A549 (cell line): ENCODE results near the gene ITGA7. TPM values are rescaled to one million over a fixed set of nuclear protein-coding genes. Genes with fewer than 3 reads are reported as not detected.

Experiments used
- ATAC-seq, 2 experiments: fragments of 200-7000 bp in 1 of 2; fragments of >200 bp in 1 of 2; cut with Nextera tagmentation in 1 of 2; cut with Tn5 transposase in 1 of 2; 3 replicates each; pipeline versions ENCODE4 v1.8.0 to v1.9.1; 2018 to 2020; ENCODE audit warnings: mild to moderate bottlenecking in 1 of 2, moderate library complexity in 1 of 2
- CTCF ChIA-PET: fragments of 300-600 bp; sonication (Branson Sonifier 250); formaldehyde crosslinking; extraction: SDS; loops from one replicate; lab custom pipeline; 2021; ENCODE audit warnings: antibody characterized with exemption, inconsistent platforms; lab: Yijun Ruan, JAX
- POLR2A ChIA-PET: fragments of 350-600 bp; formaldehyde crosslinking; extraction: SDS; loops from one replicate; lab custom pipeline; 2021; ENCODE audit warnings: antibody characterized with exemption, inconsistent platforms; lab: Yijun Ruan, JAX
- DNase-seq, 2 experiments: peaks; one replicate each; pipeline versions ENCODE4 v3.0.0 to v3.0.0-alpha.2; 2011 to 2016; ENCODE audit warnings: low read depth in 1 of 2, low spot score in 1 of 2
- FAIRE-seq: peaks from 2 replicates; lab custom pipeline; 2011; peaks lifted over from hg19 to GRCh38; lab: Jason Lieb, UNC
- H3K27ac ChIP-seq, 2 experiments: fragments of >200 bp; sonication (Bioruptor Twin); formaldehyde crosslinking; 3 replicates each; pipeline ENCODE4 v1.5.1; 2016 to 2017
- H3K4me1 ChIP-seq: fragments of >200 bp; sonication (Bioruptor Twin); formaldehyde crosslinking; 3 replicates; pipeline ENCODE4 v1.6.1; 2016
- H3K4me2 ChIP-seq: fragments of >200 bp; sonication (Bioruptor Twin); formaldehyde crosslinking; 3 replicates; pipeline ENCODE4 v1.6.1; 2016
- H3K4me3 ChIP-seq: fragments of >200 bp; sonication (Bioruptor Twin); formaldehyde crosslinking; 3 replicates; pipeline ENCODE4 v1.5.1; 2016
- H3K9me3 ChIP-seq: fragments of >200 bp; sonication (Bioruptor Twin); formaldehyde crosslinking; 3 replicates; pipeline ENCODE4 v1.6.1; 2016
- CHD2 ChIP-seq: fragments of 150-350 bp; IDR thresholded peaks from 2 replicates; pipeline ENCODE4 v1.6.1; 2014; ENCODE audit warnings: low read length; ENCODE audit not compliant: partially characterized antibody
- EHF ChIP-seq: fragments of 250-450 bp; sonication (Bioruptor Pico); IDR thresholded peaks from 2 replicates; pipeline ENCODE4 v1.5.0; 2020; ENCODE audit warnings: mild to moderate bottlenecking
- FOSB ChIP-seq: fragments of 250-450 bp; sonication (Bioruptor Pico); IDR thresholded peaks from 2 replicates; pipeline ENCODE4 v1.5.0; 2020; ENCODE audit warnings: mild to moderate bottlenecking, moderate library complexity
- HES2 ChIP-seq: fragments of >200 bp; sonication (Bioruptor Twin); formaldehyde crosslinking; IDR thresholded peaks from 2 replicates; pipeline ENCODE4 v1.6.1; 2016
- HMGXB4 ChIP-seq: fragments of 250-450 bp; sonication (Bioruptor Pico); IDR thresholded peaks from 2 replicates; pipeline ENCODE4 v1.5.0; 2021; ENCODE audit warnings: mild to moderate bottlenecking, moderate library complexity, borderline replicate concordance
- HOXA7 ChIP-seq: fragments of 250-450 bp; sonication (Bioruptor Pico); IDR thresholded peaks from 2 replicates; pipeline ENCODE4 v1.5.0; 2020; ENCODE audit warnings: mild to moderate bottlenecking, moderate library complexity
- JUNB ChIP-seq: fragments of >200 bp; sonication (Bioruptor Twin); formaldehyde crosslinking; IDR thresholded peaks from 2 replicates; pipeline ENCODE4 v1.6.1; 2016
- KDM1A ChIP-seq: fragments of 200-600 bp; sonication (generic); IDR thresholded peaks from 2 replicates; pipeline ENCODE4 v1.6.1; 2016; ENCODE audit warnings: low read depth, mild to moderate bottlenecking
- MAX ChIP-seq: IDR thresholded peaks from 2 replicates; pipeline ENCODE4 v1.6.1; 2012
- NFE2L2 ChIP-seq: fragments of 150-350 bp; conservative IDR thresholded peaks from 2 replicates; pipeline ENCODE4 v1.6.1; 2014; ENCODE audit warnings: low read length
- NPAS2 ChIP-seq: fragments of 250-450 bp; sonication (Bioruptor Pico); IDR thresholded peaks from 2 replicates; pipeline ENCODE4 v1.8.0; 2022; ENCODE audit warnings: mild to moderate bottlenecking, moderate library complexity, borderline replicate concordance
- NR3C1 ChIP-seq: fragments of >200 bp; sonication (Bioruptor Twin); formaldehyde crosslinking; IDR thresholded peaks from 3 replicates; pipeline ENCODE4 v1.6.1; 2017
- POLR2A ChIP-seq: IDR thresholded peaks from 2 replicates; pipeline ENCODE4 v1.6.1; 2012; ENCODE audit warnings: mild to moderate bottlenecking, low read length
- RAD21 ChIP-seq, 2 experiments: fragments of >200 bp in 1 of 2; sonication (Bioruptor Twin) in 1 of 2; formaldehyde crosslinking in 1 of 2; IDR thresholded peaks in 1 of 2; conservative IDR thresholded peaks in 1 of 2; 2 replicates in 1 of 2; 3 replicates in 1 of 2; pipeline ENCODE4 v1.6.1; 2012 to 2018; ENCODE audit warnings: inconsistent platforms in 1 of 2
- RCOR1 ChIP-seq: fragments of 150-350 bp; IDR thresholded peaks from 2 replicates; pipeline ENCODE4 v1.6.1; 2014; ENCODE audit warnings: antibody characterized with exemption, low read length, low read depth
- REST ChIP-seq: fragments of 200-600 bp; sonication (generic); IDR thresholded peaks from 2 replicates; pipeline ENCODE4 v1.6.1; 2016; ENCODE audit warnings: antibody characterized with exemption, mild to moderate bottlenecking, moderate library complexity
- RNF2 ChIP-seq: fragments of 200-600 bp; sonication (generic); IDR thresholded peaks from 2 replicates; pipeline ENCODE4 v1.6.1; 2016; ENCODE audit warnings: low read depth, mild to moderate bottlenecking, antibody characterized with exemption, moderate library complexity, borderline replicate concordance
- SMC3 ChIP-seq: fragments of >200 bp; sonication (Bioruptor Twin); formaldehyde crosslinking; IDR thresholded peaks from 3 replicates; pipeline ENCODE4 v1.6.1; 2018; ENCODE audit warnings: inconsistent platforms
- SREBF2 ChIP-seq: fragments of 450-650 bp; IDR thresholded peaks from 2 replicates; pipeline ENCODE4 v1.6.1; 2014; ENCODE audit warnings: mild to moderate bottlenecking, moderate library complexity
- TFCP2L1 ChIP-seq: fragments of 250-450 bp; sonication (Bioruptor Pico); IDR thresholded peaks from 2 replicates; pipeline ENCODE4 v1.5.0; 2021; ENCODE audit warnings: mild to moderate bottlenecking
- TP53 ChIP-seq: fragments of 250-450 bp; sonication (Bioruptor Pico); IDR thresholded peaks from 2 replicates; pipeline ENCODE4 v1.5.0; 2021; ENCODE audit warnings: mild to moderate bottlenecking, moderate library complexity
- ZSCAN20 ChIP-seq: fragments of 250-450 bp; sonication (Bioruptor Pico); IDR thresholded peaks from 2 replicates; pipeline ENCODE4 v1.8.0; 2022; ENCODE audit warnings: mild to moderate bottlenecking, moderate library complexity
- WGBS: methylation state at CpG from one replicate; pipeline ENCODE4 v1.1.6; 2017; ENCODE audit errors: missing lambda C conversion rate; 5-methylcytosine and 5-hydroxymethylcytosine counted together
- polyA plus RNA-seq, 4 experiments: library from polyadenylated mRNA; depleted of rRNA in 3 of 4; stranded (reverse); fragments of >200 nt; fragmentation: RNase III in 1 of 4; extraction: RNeasy Plus Mini Kit Qiagen cat#74134 plus additional on column Dnase treatment in 1 of 4; gene quantifications; 2 replicates in 3 of 4; 3 replicates in 1 of 4; pipeline ENCODE4 v1.2.3, GENCODE V29; 2011 to 2017

Gene ITGA7
- polyA plus RNA-seq, 2 of the 4 experiments (the other 2 are of a cell fraction): 1.4 to 1.9 TPM

- WGBS: 37% methylated on average over 6 of the region's 6 CpGs
- FAIRE-seq: no peak
- CTCF ChIA-PET: interaction anchor here (0.6 to 1.1 kb wide), 4 partner anchors 17 to 601 kb away, joined by 3 to 6 read pairs (median 3); a partner anchor contains a TSS
- POLR2A ChIA-PET: no interaction called here
- H3K4me3 ChIP-seq: no peak within 1 kb of the TSS
- no peaks in the 10 kb centered on the region for H3K4me1 ChIP-seq
- no peak within 1 kb of the TSS for H3K4me2 ChIP-seq
- no peaks in the 10 kb centered on the region for H3K9me3 ChIP-seq
- TF ChIP-seq POLR2A (no peak), CHD2 (no peak), JUNB (no peak), TP53 (no peak), REST (no peak), RAD21 (conservative IDR thresholded peaks at IDR 0.05 in 1 of 2, IDR thresholded peaks at IDR 0.05 in 1 of 2) (no peak), SREBF2 (no peak), TFCP2L1 (CRISPR knock-in tag) (no peak), RNF2 (no peak)
- DNase-seq: no peak
- ATAC-seq: no peak; a peak in 3 of 6 replicates
- H3K27ac ChIP-seq: no peak within 1 kb of the TSS
Measured at GRCh38 chr12:55636853-55637252, 70.9 kb downstream of the ITGA7 start, which contains the start of gene OR10P1. Gene OR10P1 (plus strand): TSS chr12:55636892. CDS start chr12:55636892, 0 bp downstream.

GRCh38 chr12:55636116-55636655, 71.5 kb downstream of the ITGA7 start:
- FAIRE-seq: no peak
- TF ChIP-seq HOXA7 (CRISPR knock-in tag): no peak
- no peak for TF ChIP-seq POLR2A
- no peak for TF ChIP-seq ZSCAN20 (CRISPR knock-in tag)
- TF ChIP-seq RCOR1: no peak
- no peak for TF ChIP-seq SMC3
- no peak for TF ChIP-seq EHF (CRISPR knock-in tag)
- no peak for TF ChIP-seq KDM1A
- TF ChIP-seq HES2: no peak
- TF ChIP-seq TP53: no peak
- TF ChIP-seq RAD21 (conservative IDR thresholded peaks at IDR 0.05 in 1 of 2, IDR thresholded peaks at IDR 0.05 in 1 of 2): no peak
- TF ChIP-seq MAX: no peak
- TF ChIP-seq RNF2: no peak
- TF ChIP-seq NR3C1: no peak
- no peak for TF ChIP-seq NFE2L2
- no peak for TF ChIP-seq FOSB (CRISPR knock-in tag)
- no peak for TF ChIP-seq HMGXB4
- TF ChIP-seq NPAS2 (CRISPR knock-in tag): no peak
- TF ChIP-seq REST: no peak
- TF ChIP-seq, all 56 proteins: peak for 0
- H3K4me1 ChIP-seq: no peaks in the 10 kb centered on the region
- no peak overlapping the region for H3K27ac ChIP-seq
- ChIA-PET POLR2A (no interaction called here), CTCF (interaction anchor here (0.6 to 1.1 kb wide), 4 partner anchors 16 to 600 kb away, joined by 3 to 6 read pairs (median 3); a partner anchor contains a TSS)
- no peak overlapping the region for H3K4me3 ChIP-seq
- H3K4me2 ChIP-seq: no peak overlapping the region
- ATAC-seq (no peak), DNase-seq (no peak)
- H3K9me3 ChIP-seq: no peaks in the 10 kb centered on the region
- WGBS: 49% methylated on average over 6 of the region's 6 CpGs
